Testis (tissue), 3 donors: ENCODE measurements around the gene HOXD11. TPM values are rescaled to one million over a fixed set of nuclear protein-coding genes. Genes with fewer than 3 reads are reported as not detected.

Experiments used
- DNase-seq: peaks from one replicate; pipeline ENCODE4 v3.0.0-alpha.2; 2019
- H3K27ac ChIP-seq, 2 donors: fragments of 200-600 bp; sonication (generic); one replicate each; pipeline ENCODE4 v1.5.1; 2019
- H3K27me3 ChIP-seq: fragments of 200-600 bp; sonication (generic); one replicate; pipeline ENCODE4 v1.5.1; 2019
- H3K36me3 ChIP-seq: fragments of 200-600 bp; sonication (generic); one replicate; pipeline ENCODE4 v1.5.1; 2017; ENCODE audit warnings: low read depth; ENCODE audit errors: missing control alignments
- H3K4me1 ChIP-seq: fragments of 200-600 bp; sonication (generic); one replicate; pipeline ENCODE4 v1.5.1; 2019
- H3K4me3 ChIP-seq, 2 donors: fragments of 200-600 bp; sonication (generic); one replicate each; pipeline ENCODE4 v1.5.1; 2017 to 2019
- H3K9me3 ChIP-seq: fragments of 200-600 bp; sonication (generic); one replicate; pipeline ENCODE4 v1.5.1; 2017
- CTCF ChIP-seq, 3 experiments: fragments of 450-650 bp in 2 of 3; fragments of 200-600 bp in 1 of 3; sonication (generic) in 1 of 3; IDR thresholded peaks; one replicate each; pipeline ENCODE4 v1.5.1; 2016 to 2019; ENCODE audit warnings: antibody characterized with exemption in 3 of 3, mild to moderate bottlenecking in 2 of 3, moderate library complexity in 1 of 3
- POLR2A ChIP-seq: fragments of 450-650 bp; IDR thresholded peaks from one replicate; pipeline ENCODE4 v1.6.1; 2017; ENCODE audit warnings: antibody characterized with exemption, mild to moderate bottlenecking, moderate library complexity
- WGBS, 2 donors: methylation state at CpG; one replicate each; pipeline ENCODE4 v1.1.5; 2018; 5-methylcytosine and 5-hydroxymethylcytosine counted together
- intact Hi-C: fragments of 100-400 bp; cut with DNase I; formaldehyde crosslinking; loops from one replicate; pipeline ENCODE4 v1.15.1; 2023; ENCODE audit warnings: low total_unique reads
- polyA plus RNA-seq: library from polyadenylated mRNA; stranded (reverse); fragments of 350-450 nt; fragmentation: Illumina TruSeq; extraction: RNeasy Lipid Tissue Mini Kit (QIAGEN cat#74804); gene quantifications from one replicate; pipeline ENCODE4 v1.2.3, GENCODE V29; 2014; ENCODE audit warnings: low read depth, low replicate concordance; ENCODE audit not compliant: insufficient read depth
- total RNA-seq, 2 donors: library from RNA; depleted of rRNA; stranded (reverse); fragments of >200 nt; gene quantifications; one replicate each; pipeline ENCODE4 v1.2.3, GENCODE V29; 2016

HOXD11 gene
- total and polyA plus RNA-seq, 3 donors from 2014 or later, result 0.29 to 1.7 (median 0.62) TPM

GRCh38 chr2:176110415-176111308 is 3.6 kb downstream of the HOXD11 start:
- no peaks in the 10 kb centered on the region for H3K9me3 ChIP-seq
- peaks cover 2% of the 10 kb centered on the region for H3K4me1 ChIP-seq
- H3K27ac ChIP-seq, result no peak overlapping the region
- intact Hi-C loops, result no loop called here
- H3K36me3 ChIP-seq, result no peaks in the 10 kb centered on the region
- TF ChIP-seq POLR2A, result no peak
- no peak for TF ChIP-seq CTCF (IDR thresholded peaks at IDR 0.05)
- no peak for DNase-seq
- no peak overlapping the region for H3K4me3 ChIP-seq
- 40 to 43% methylated on average over 7 of the region's 7 CpGs for WGBS, 2 donors
- no peaks in the 10 kb centered on the region for H3K27me3 ChIP-seq

DNA sequence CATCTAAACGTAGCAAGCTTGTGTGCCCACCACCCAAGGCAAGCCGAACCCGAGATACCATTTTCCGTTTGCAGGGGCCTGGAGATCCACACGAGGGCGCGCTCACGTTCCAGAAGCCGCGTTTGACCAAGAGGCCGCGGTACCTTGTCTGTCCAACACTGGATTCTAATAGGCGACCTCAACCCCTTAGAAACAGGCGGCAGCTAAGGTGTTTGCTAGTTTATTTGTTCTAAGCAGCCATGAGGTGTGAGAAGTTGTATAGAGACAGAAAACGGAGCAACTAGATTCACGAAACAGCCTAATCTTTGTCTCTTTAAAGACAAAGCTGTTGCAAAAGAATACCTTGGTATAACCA is 4.2 kb downstream of the HOXD11 start:
- no peaks in the 10 kb centered on the region for H3K27me3 ChIP-seq
- H3K4me1 ChIP-seq, result peaks cover 2% of the 10 kb centered on the region
- no peaks in the 10 kb centered on the region for H3K9me3 ChIP-seq
- peak; percentile 83 for DNase-seq
- intact Hi-C loops, result no loop called here
- no peak for TF ChIP-seq POLR2A
- peak in 2 of 3 experiments; percentile 26 to 69 for TF ChIP-seq CTCF (IDR thresholded peaks at IDR 0.05)
- no peak overlapping the region for H3K27ac ChIP-seq
- H3K36me3 ChIP-seq, result no peaks in the 10 kb centered on the region
- WGBS, 2 donors, result 27 to 32% methylated on average over 10 to 16 of the region's 16 CpGs
- H3K4me3 ChIP-seq, result peak overlapping the region in 1 of 2 donors; percentile 1

GRCh38 chr2:176111846-176112374 is 4.8 kb downstream of the HOXD11 start:
- peaks cover 2% of the 10 kb centered on the region for H3K4me1 ChIP-seq
- no peak for DNase-seq
- 24 to 37% methylated on average over 27 to 29 of the region's 29 CpGs for WGBS, 2 donors
- peak overlapping the region in 1 of 2 donors; percentile 1 for H3K4me3 ChIP-seq
- H3K36me3 ChIP-seq, result no peaks in the 10 kb centered on the region
- no peaks in the 10 kb centered on the region for H3K9me3 ChIP-seq
- TF ChIP-seq CTCF (IDR thresholded peaks at IDR 0.05), result no peak
- no peak for TF ChIP-seq POLR2A
- peak overlapping the region in 1 of 2 donors; percentile 44 for H3K27ac ChIP-seq
- no peaks in the 10 kb centered on the region for H3K27me3 ChIP-seq
- intact Hi-C loops, result no loop called here

DNA sequence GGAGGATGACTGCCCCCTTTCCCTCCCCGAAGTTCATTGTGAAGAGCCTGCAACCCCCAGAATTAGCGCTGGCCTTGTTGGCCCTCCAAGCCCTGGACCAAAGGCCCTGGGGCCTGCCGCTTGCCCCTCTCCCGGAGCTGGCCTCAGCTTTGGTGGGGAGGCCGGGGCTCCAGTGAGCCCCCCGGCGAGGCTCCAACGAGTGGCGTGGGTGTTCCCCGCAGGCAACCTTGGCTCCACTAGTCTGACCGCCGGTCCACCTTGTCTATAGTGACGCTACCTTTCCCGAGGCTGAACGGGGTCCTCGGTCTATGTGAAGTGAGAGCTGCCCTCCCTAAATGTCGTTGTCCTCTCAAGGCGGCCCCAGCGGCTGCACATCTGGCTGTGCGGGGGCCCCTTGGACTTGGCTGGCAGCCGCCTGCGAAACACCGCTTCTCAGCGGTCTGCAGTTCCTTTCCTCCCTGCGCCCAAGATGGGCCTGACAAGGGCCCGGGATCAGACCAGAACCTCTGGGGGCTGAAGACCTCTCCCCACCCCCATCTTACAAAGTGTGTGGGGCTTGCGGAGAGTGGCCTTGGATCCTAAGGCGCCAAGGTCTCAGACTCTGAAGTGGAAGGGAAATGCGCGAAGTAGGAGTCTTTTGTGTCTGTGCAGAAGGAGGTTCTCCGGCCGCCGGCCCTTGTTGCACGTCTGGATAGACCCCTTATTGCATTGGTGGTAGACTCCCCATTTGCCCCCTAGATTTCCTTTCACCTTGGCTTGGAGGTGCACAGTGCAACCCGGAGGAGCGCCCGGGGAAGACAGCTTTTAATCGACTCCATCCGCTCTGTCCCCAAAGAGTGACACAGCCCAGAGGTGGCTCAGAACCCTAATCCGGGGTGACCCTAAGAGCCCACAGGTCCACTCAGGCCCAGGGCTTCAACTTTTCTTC is 5.6 kb downstream of the HOXD11 start:
- Histone ChIP-seq H3K27me3 (no peaks in the 10 kb centered on the region), H3K27ac (peak overlapping the region in 1 of 2 donors; percentile 44), H3K4me1 (no peaks in the 10 kb centered on the region), H3K4me3 (peak overlapping the region in 1 of 2 donors; percentile 1), H3K9me3 (no peaks in the 10 kb centered on the region), H3K36me3 (no peaks in the 10 kb centered on the region)
- TF ChIP-seq POLR2A (no peak), CTCF (IDR thresholded peaks at IDR 0.05) (no peak)
- 32 to 43% methylated on average over 28 to 40 of the region's 40 CpGs for WGBS, 2 donors
- intact Hi-C loops, result no loop called here
- no peak for DNase-seq
